ENCODE data around the gene AGBL1. TPM values are rescaled to one million over a fixed set of nuclear protein-coding genes. Genes with fewer than 3 reads are reported as not detected.

The AGBL1 gene
- total RNA-seq, 3 donors from 2014 or later = 0.10 to 0.32 TPM; not detected in 1

GRCh38 chr15:86082619-86083380, 3.1 kb downstream of the AGBL1 start:
- intact Hi-C loops (cut with DNase I, micrococcal nuclease) = no loop called here
- no peaks in the 10 kb centered on the region for H3K36me3 ChIP-seq (ENCODE audit: low read depth)
- H3K4me1 ChIP-seq (ENCODE audit: low read depth) = no peaks in the 10 kb centered on the region
- no peak for DNase-seq
- TF ChIP-seq CTCF (IDR thresholded peaks at IDR 0.05) = no peak
- no peaks in the 10 kb centered on the region for H3K9me3 ChIP-seq
- H3K4me3 ChIP-seq = no peak overlapping the region
- no peak for ATAC-seq

- no peak for TF ChIP-seq CTCF (IDR thresholded peaks at IDR 0.05)
- intact Hi-C loops (cut with DNase I, micrococcal nuclease) = no loop called here
- ATAC-seq (no peak), DNase-seq (no peak)
- Histone ChIP-seq H3K36me3 (ENCODE audit: low read depth) (no peaks in the 10 kb centered on the region), H3K4me1 (ENCODE audit: low read depth) (no peaks in the 10 kb centered on the region), H3K4me3 (no peak overlapping the region), H3K9me3 (no peaks in the 10 kb centered on the region)
Measured at GRCh38 chr15:86087808-86088207, 8.1 kb downstream of the AGBL1 start.

- Histone ChIP-seq H3K36me3 (ENCODE audit: low read depth) (no peaks in the 10 kb centered on the region), H3K9me3 (no peaks in the 10 kb centered on the region), H3K4me3 (no peak overlapping the region), H3K4me1 (ENCODE audit: low read depth) (no peaks in the 10 kb centered on the region)
- DNase-seq (no peak), ATAC-seq (no peak)
- TF ChIP-seq CTCF (IDR thresholded peaks at IDR 0.05) = no peak
- intact Hi-C loops (cut with DNase I, micrococcal nuclease) = no loop called here
Measured at GRCh38 chr15:86089422-86089821, 9.8 kb downstream of the AGBL1 start.

- no peak for TF ChIP-seq CTCF (IDR thresholded peaks at IDR 0.05)
- no peak for ATAC-seq
- no peak for DNase-seq
- no peaks in the 10 kb centered on the region for H3K4me1 ChIP-seq (ENCODE audit: low read depth)
- intact Hi-C loops (cut with DNase I, micrococcal nuclease) = no loop called here
- H3K36me3 ChIP-seq (ENCODE audit: low read depth) = no peaks in the 10 kb centered on the region
- H3K4me3 ChIP-seq = no peak overlapping the region
- no peaks in the 10 kb centered on the region for H3K9me3 ChIP-seq
Measured at GRCh38 chr15:86101818-86102217, 22.1 kb downstream of the AGBL1 start.

- Histone ChIP-seq H3K36me3 (ENCODE audit: low read depth) (no peaks in the 10 kb centered on the region), H3K4me3 (no peak overlapping the region), H3K9me3 (no peaks in the 10 kb centered on the region), H3K4me1 (ENCODE audit: low read depth) (no peaks in the 10 kb centered on the region)
- TF ChIP-seq CTCF (IDR thresholded peaks at IDR 0.05) = no peak
- no peak for ATAC-seq
- no peak for DNase-seq
- intact Hi-C loops (cut with DNase I, micrococcal nuclease) = no loop called here
Measured at GRCh38 chr15:86103825-86104224, 24.2 kb downstream of the AGBL1 start.

Data from mucosa of descending colon (tissue), 3 donors.